IMR-90 (cell line): ENCODE results near the gene AP2M1. TPM values are rescaled to one million over a fixed set of nuclear protein-coding genes. Genes with fewer than 3 reads are reported as not detected.

ENCODE experiments used
- ATAC-seq: fragments of 200-7000 bp; cut with Tn5 transposase; 2 replicates; pipeline ENCODE4 v1.9.1; 2020; ENCODE audit warnings: low read depth, mild to moderate bottlenecking, moderate library complexity
- BruUV-seq: library from RNA; stranded (reverse); fragments of 400-500 nt; replicated peaks from 2 replicates; lab custom pipeline; 2021; lab: Mats Ljungman, UMichigan
- CTCF ChIA-PET: fragments of 300-600 bp; formaldehyde crosslinking; extraction: SDS; loops from one replicate; lab custom pipeline; 2021; ENCODE audit warnings: antibody characterized with exemption; lab: Yijun Ruan, JAX
- POLR2A ChIA-PET: fragments of 300-600 bp; sonication (Branson Sonifier 250); formaldehyde crosslinking; loops from one replicate; lab custom pipeline; 2022; ENCODE audit warnings: antibody characterized with exemption; ENCODE audit not compliant: unreplicated experiment; lab: Charles Lee
- DNase-seq: peaks from one replicate; pipeline ENCODE4 v3.0.0; 2013
- H2AFZ ChIP-seq: replicated peaks from 2 replicates; pipeline ENCODE3; 2013; ENCODE audit warnings: low read length, mild to moderate bottlenecking; ENCODE audit not compliant: poor library complexity
- H2AK5ac ChIP-seq: 2 replicates; pipeline ENCODE4 v1.6.1; 2013; ENCODE audit warnings: low read depth, low read length, inconsistent platforms
- H2AK9ac ChIP-seq: replicated peaks from 2 replicates; pipeline ENCODE3; 2013; ENCODE audit warnings: mild to moderate bottlenecking, low read depth, low read length, moderate library complexity; ENCODE audit not compliant: poor library complexity
- H2BK120ac ChIP-seq: 2 replicates; pipeline ENCODE4 v1.6.1; 2013; ENCODE audit warnings: low read depth, low read length, inconsistent platforms
- H2BK15ac ChIP-seq: 3 replicates; pipeline ENCODE4 v1.6.1; 2013; ENCODE audit warnings: low read depth, low read length, inconsistent platforms
- H2BK20ac ChIP-seq: 2 replicates; pipeline ENCODE4 v1.6.1; 2013; ENCODE audit warnings: low read depth, mild to moderate bottlenecking, inconsistent platforms, low read length, moderate library complexity
- H2BK5ac ChIP-seq: 2 replicates; pipeline ENCODE4 v1.6.1; 2013; ENCODE audit warnings: mild to moderate bottlenecking, low read depth, low read length, inconsistent platforms; ENCODE audit not compliant: poor library complexity, severe bottlenecking
- H3K14ac ChIP-seq: replicated peaks from 2 replicates; pipeline ENCODE4 v1.6.1; 2013; ENCODE audit warnings: low read depth, low read length, inconsistent platforms
- H3K18ac ChIP-seq: 2 replicates; pipeline ENCODE4 v1.6.1; 2013; ENCODE audit warnings: low read depth, low read length, control low read depth
- H3K23ac ChIP-seq: 2 replicates; pipeline ENCODE4 v1.6.1; 2013; ENCODE audit warnings: low read depth, low read length, inconsistent platforms
- H3K27ac ChIP-seq: 2 replicates; pipeline ENCODE4 v1.5.1; 2013; ENCODE audit warnings: mild to moderate bottlenecking, control low read depth, low read length; ENCODE audit not compliant: insufficient read depth
- H3K27me3 ChIP-seq: 2 replicates; pipeline ENCODE4 v1.6.1; 2013; ENCODE audit warnings: low read length; ENCODE audit not compliant: control insufficient read depth, insufficient read depth
- H3K36me3 ChIP-seq: 2 replicates; pipeline ENCODE4 v1.6.1; 2013; ENCODE audit warnings: low read length, mixed read lengths; ENCODE audit not compliant: control insufficient read depth, insufficient read depth
- H3K4ac ChIP-seq: 2 replicates; pipeline ENCODE4 v1.6.1; 2013; ENCODE audit warnings: low read depth, low read length, inconsistent platforms
- H3K4me1 ChIP-seq: 2 replicates; pipeline ENCODE4 v1.6.1; 2013; ENCODE audit warnings: low read length, mixed read lengths; ENCODE audit not compliant: control insufficient read depth, insufficient read depth
- H3K4me2 ChIP-seq: 2 replicates; pipeline ENCODE4 v1.6.1; 2013; ENCODE audit warnings: low read depth, mild to moderate bottlenecking, control low read depth, low read length, moderate library complexity
- H3K4me3 ChIP-seq: 2 replicates; pipeline ENCODE4 v1.5.1; 2013; ENCODE audit warnings: low read depth, mild to moderate bottlenecking, control low read depth, low read length, moderate library complexity; ENCODE audit not compliant: insufficient read depth
- H3K56ac ChIP-seq: 2 replicates; pipeline ENCODE4 v1.6.1; 2013; ENCODE audit warnings: low read length, inconsistent platforms; ENCODE audit not compliant: insufficient read depth; ENCODE audit errors: extremely low read depth
- H3K79me1 ChIP-seq, 2 experiments: 2 replicates each; pipeline ENCODE4 v1.6.1; 2013; ENCODE audit warnings: low read length in 2 of 2, inconsistent platforms in 1 of 2, low read depth in 1 of 2
- H3K9ac ChIP-seq: 2 replicates; pipeline ENCODE4 v1.6.1; 2013; ENCODE audit warnings: low read depth, low read length, control low read depth
- H3K9me1 ChIP-seq: 2 replicates; pipeline ENCODE4 v1.6.1; 2013; ENCODE audit warnings: low read length, inconsistent platforms; ENCODE audit not compliant: insufficient read depth
- H3K9me3 ChIP-seq: 2 replicates; pipeline ENCODE4 v1.6.1; 2013; ENCODE audit warnings: low read length; ENCODE audit not compliant: control insufficient read depth, insufficient read depth
- H4K20me1 ChIP-seq: 2 replicates; pipeline ENCODE4 v1.6.1; 2013; ENCODE audit warnings: low read length, inconsistent platforms; ENCODE audit not compliant: insufficient read depth
- H4K5ac ChIP-seq: 2 replicates; pipeline ENCODE4 v1.6.1; 2013; ENCODE audit warnings: mild to moderate bottlenecking, low read depth, low read length, control low read depth
- H4K8ac ChIP-seq, 2 experiments: 2 replicates each; pipeline ENCODE4 v1.6.1; 2013; ENCODE audit warnings: low read depth in 2 of 2, low read length in 2 of 2, control low read depth in 1 of 2, inconsistent platforms in 1 of 2
- H4K91ac ChIP-seq: 2 replicates; pipeline ENCODE4 v1.6.1; 2013; ENCODE audit warnings: low read depth, low read length, inconsistent platforms; ENCODE audit not compliant: insufficient read depth
- BHLHE40 ChIP-seq: fragments of 150-350 bp; IDR thresholded peaks from 2 replicates; pipeline ENCODE4 v1.6.1; 2016; ENCODE audit warnings: mild to moderate bottlenecking, low read depth, low read length
- CEBPB ChIP-seq: IDR thresholded peaks from 2 replicates; pipeline ENCODE4 v1.6.1; 2012; ENCODE audit warnings: low read depth, low read length, improper control_type of control experiment
- CTCF ChIP-seq: conservative IDR thresholded peaks from 2 replicates; pipeline ENCODE4 v1.5.1; 2012; ENCODE audit warnings: mild to moderate bottlenecking, low read depth, low read length, improper control_type of control experiment
- ELK1 ChIP-seq: fragments of 150-350 bp; IDR thresholded peaks from 2 replicates; pipeline ENCODE4 v1.6.1; 2016; ENCODE audit warnings: low read depth, mild to moderate bottlenecking, low read length, moderate library complexity, borderline replicate concordance
- MAFK ChIP-seq: IDR thresholded peaks from 2 replicates; pipeline ENCODE4 v1.6.1; 2012; ENCODE audit warnings: low read depth, low read length, improper control_type of control experiment
- MAZ ChIP-seq: IDR thresholded peaks from 2 replicates; pipeline ENCODE4 v1.6.1; 2012; ENCODE audit warnings: low read depth, mild to moderate bottlenecking, low read length, improper control_type of control experiment, moderate library complexity, borderline replicate concordance
- MXI1 ChIP-seq: IDR thresholded peaks from 2 replicates; pipeline ENCODE4 v1.6.1; 2012; ENCODE audit warnings: low read depth, mild to moderate bottlenecking, low read length, moderate library complexity, borderline replicate concordance
- NFE2L2 ChIP-seq: fragments of 150-350 bp; IDR thresholded peaks from 2 replicates; pipeline ENCODE4 v1.6.1; 2016; ENCODE audit warnings: low read depth, mild to moderate bottlenecking, low read length
- POLR2A ChIP-seq: IDR thresholded peaks from 2 replicates; pipeline ENCODE4 v1.6.1; 2012; ENCODE audit warnings: mild to moderate bottlenecking, low read depth, low read length
- RAD21 ChIP-seq: IDR thresholded peaks from 2 replicates; pipeline ENCODE4 v1.6.1; 2012; ENCODE audit warnings: low read length, improper control_type of control experiment
- RCOR1 ChIP-seq: IDR thresholded peaks from 2 replicates; pipeline ENCODE4 v1.6.1; 2012; ENCODE audit warnings: mild to moderate bottlenecking, low read length, improper control_type of control experiment; ENCODE audit not compliant: insufficient replicate concordance
- RFX5 ChIP-seq: IDR thresholded peaks from 2 replicates; pipeline ENCODE4 v1.8.0; 2012; ENCODE audit warnings: low read depth, mild to moderate bottlenecking, low read length, moderate library complexity
- SMC3 ChIP-seq: fragments of 150-350 bp; IDR thresholded peaks from 2 replicates; pipeline ENCODE4 v1.6.1; 2016; ENCODE audit warnings: low read depth, mild to moderate bottlenecking, antibody characterized with exemption, low read length, moderate library complexity
- USF2 ChIP-seq: fragments of 150-350 bp; IDR thresholded peaks from 2 replicates; pipeline ENCODE4 v1.6.1; 2017; ENCODE audit warnings: mild to moderate bottlenecking, antibody characterized with exemption, low read length, low read depth
- WGBS, 2 experiments: methylation state at CpG; one replicate each; pipeline versions ENCODE4 v1.1.5 to v1.1.7; 2013; ENCODE audit warnings: missing lambda C conversion rate in 2 of 2; ENCODE audit not compliant: insufficient read length in 1 of 2; ENCODE audit errors: extremely low coverage in 2 of 2; 5-methylcytosine and 5-hydroxymethylcytosine counted together
- dilution Hi-C: fragments of 300-500 bp; cut with HindIII; formaldehyde crosslinking; loops from one replicate; pipeline ENCODE4 v1.14.3; 2018; ENCODE audit warnings: low sequenced_read_pairs; ENCODE audit not compliant: unreplicated experiment
- in situ Hi-C: fragments of 300-500 bp; cut with MboI; formaldehyde crosslinking; loops from 3 replicates; pipeline ENCODE4 v1.14.3; 2019; ENCODE audit warnings: low sequenced_read_pairs, inconsistent platforms, mixed read lengths
- intact Hi-C: fragments of 100-400 bp; cut with micrococcal nuclease; formaldehyde crosslinking; loops from 2 replicates; pipeline ENCODE4 v1.10.0; 2022
- polyA plus RNA-seq, 3 experiments: library from polyadenylated mRNA; depleted of rRNA; stranded (reverse); fragments of >200 nt; gene quantifications; 2 replicates each; pipeline ENCODE4 v1.2.3, GENCODE V29; 2012; ENCODE audit warnings: low replicate concordance in 1 of 3
- total RNA-seq: library from RNA; depleted of rRNA; stranded (reverse); fragments of >200 nt; gene quantifications from 2 replicates; pipeline ENCODE4 v1.2.3, GENCODE V29; 2012

AP2M1 gene
- total and polyA plus RNA-seq, 2 of the 4 experiments (the other 2 are of a cell fraction), result 876 to 1,065 TPM

- Histone ChIP-seq H3K79me1 (peaks cover 0 to 3% of the 10 kb centered on the region in 2 experiments; a peak in 2 of 4 replicates), H4K8ac (no peak overlapping the region), H3K4me1 (no peaks in the 10 kb centered on the region), H3K9ac (no peak overlapping the region), H2AFZ (no peak overlapping the region), H3K36me3 (peaks cover 32% of the 10 kb centered on the region), H3K14ac (no peak overlapping the region), H2BK20ac (no peak overlapping the region), H4K20me1 (no peaks in the 10 kb centered on the region), H2AK9ac (no peak overlapping the region), H2BK120ac (no peak overlapping the region), H3K56ac (no peak overlapping the region), H3K9me3 (no peaks in the 10 kb centered on the region), H3K4me2 (no peak overlapping the region), H2BK5ac (no peak overlapping the region), H2AK5ac (no peak overlapping the region), H2BK15ac (no peak overlapping the region), H3K4ac (no peak overlapping the region), H3K9me1 (peaks cover 3% of the 10 kb centered on the region; the same call in 1 of the 2 replicates), H3K27ac (no peak overlapping the region), H4K91ac (no peak overlapping the region), H3K27me3 (no peaks in the 10 kb centered on the region), H3K23ac (no peak overlapping the region), H3K4me3 (no peak overlapping the region), H4K5ac (no peak overlapping the region), H3K18ac (no peak overlapping the region)
- TF ChIP-seq USF2, result no peak
- TF ChIP-seq RFX5, result no peak
- TF ChIP-seq CEBPB, result no peak
- TF ChIP-seq RCOR1, result no peak
- no peak for TF ChIP-seq SMC3
- TF ChIP-seq MAFK, result no peak
- no peak for TF ChIP-seq BHLHE40
- no peak for TF ChIP-seq POLR2A
- TF ChIP-seq RAD21, result no peak
- TF ChIP-seq MXI1, result no peak
- no peak for TF ChIP-seq MAZ
- TF ChIP-seq CTCF, result no peak
- TF ChIP-seq ELK1, result no peak
- no peak for TF ChIP-seq NFE2L2
- POLR2A ChIA-PET, result no interaction called here
- 86% methylated on average over 3 of the region's 6 CpGs; no CpG with 5 or more reads in 1 of the 2 experiments for WGBS, 2 experiments
- in situ Hi-C loops, result no loop called here
- intact Hi-C loops, result no loop called here
- dilution Hi-C loops, result no loop called here
- no TSS peak for BruUV-seq
- CTCF ChIA-PET, result interaction anchor here (1.2 kb wide), 1 partner anchor 294 kb away, joined by 3 read pairs; no protein-coding TSS in a partner anchor
- DNase-seq (no peak), ATAC-seq (no peak)
Measured at GRCh38 chr3:184196536-184196935, 21.9 kb downstream of the AP2M1 start.
